Rectal smooth muscle tissue (tissue), 1 donor: ENCODE data around the gene KRTAP9-7.

Experiments used
- H3K27ac ChIP-seq: one replicate; pipeline ENCODE4 v1.7.0; 2013; ENCODE audit warnings: low read depth, low read length, inconsistent platforms
- H3K27me3 ChIP-seq: one replicate; pipeline ENCODE4 v1.7.0; 2013; ENCODE audit warnings: low read length; ENCODE audit not compliant: control insufficient read depth, insufficient read depth
- H3K36me3 ChIP-seq: one replicate; pipeline ENCODE4 v1.7.0; 2013; ENCODE audit warnings: low read length; ENCODE audit not compliant: control insufficient read depth, insufficient read depth
- H3K4me1 ChIP-seq: one replicate; pipeline ENCODE4 v1.7.0; 2013; ENCODE audit warnings: low read length; ENCODE audit not compliant: control insufficient read depth, insufficient read depth
- H3K4me3 ChIP-seq: one replicate; pipeline ENCODE4 v1.7.0; 2013; ENCODE audit warnings: low read length
- H3K9ac ChIP-seq: one replicate; pipeline ENCODE4 v1.7.0; 2013; ENCODE audit warnings: low read length

The KRTAP9-7 gene

DNA sequence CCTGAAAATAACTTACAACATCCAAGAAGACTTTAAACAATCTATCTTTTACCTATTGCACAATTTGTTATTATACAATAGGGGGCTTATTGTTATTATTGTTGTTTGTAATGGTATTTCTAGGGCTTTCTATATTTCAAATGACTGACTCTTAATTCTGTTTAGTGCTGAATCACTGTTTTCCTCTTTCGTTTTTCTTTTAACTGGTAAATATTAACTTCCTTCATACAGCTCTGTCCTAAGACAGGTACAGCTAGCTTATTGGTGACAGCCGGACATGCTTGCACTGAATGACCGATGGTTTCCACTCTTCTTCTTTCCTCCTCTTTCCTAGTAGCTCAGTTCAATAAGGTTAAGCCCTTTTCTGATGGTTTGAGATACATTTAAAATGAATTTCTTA lies 11.6 kb downstream of the KRTAP9-7 start:
- no peaks in the 10 kb centered on the region for H3K27me3 ChIP-seq
- H3K27ac ChIP-seq: no peak overlapping the region
- H3K4me3 ChIP-seq: no peak overlapping the region
- H3K36me3 ChIP-seq: no peaks in the 10 kb centered on the region
- H3K4me1 ChIP-seq: no peaks in the 10 kb centered on the region
- H3K9ac ChIP-seq: no peak overlapping the region

DNA sequence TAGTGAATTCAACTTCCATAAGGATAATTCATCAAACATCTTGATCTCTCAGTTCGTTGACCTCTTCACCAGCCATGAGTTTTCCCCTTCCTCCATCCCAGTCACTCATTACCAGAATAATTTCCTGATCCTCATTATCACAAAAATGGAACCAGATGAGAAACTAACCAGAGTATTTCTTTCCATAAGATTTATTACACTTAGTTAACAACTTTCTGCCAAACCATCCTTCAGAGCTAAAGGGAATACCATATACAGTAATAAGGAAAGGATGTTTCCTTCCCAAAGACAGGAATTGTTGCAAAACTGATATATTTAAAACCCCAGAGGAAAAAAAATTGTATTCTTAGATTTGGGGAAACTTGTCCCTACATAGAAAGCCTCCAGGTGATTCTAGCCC lies 18.5 kb downstream of the KRTAP9-7 start:
- H3K27ac ChIP-seq: no peak overlapping the region
- no peaks in the 10 kb centered on the region for H3K36me3 ChIP-seq
- H3K27me3 ChIP-seq: no peaks in the 10 kb centered on the region
- no peaks in the 10 kb centered on the region for H3K4me1 ChIP-seq
- no peak overlapping the region for H3K4me3 ChIP-seq
- H3K9ac ChIP-seq: no peak overlapping the region

DNA sequence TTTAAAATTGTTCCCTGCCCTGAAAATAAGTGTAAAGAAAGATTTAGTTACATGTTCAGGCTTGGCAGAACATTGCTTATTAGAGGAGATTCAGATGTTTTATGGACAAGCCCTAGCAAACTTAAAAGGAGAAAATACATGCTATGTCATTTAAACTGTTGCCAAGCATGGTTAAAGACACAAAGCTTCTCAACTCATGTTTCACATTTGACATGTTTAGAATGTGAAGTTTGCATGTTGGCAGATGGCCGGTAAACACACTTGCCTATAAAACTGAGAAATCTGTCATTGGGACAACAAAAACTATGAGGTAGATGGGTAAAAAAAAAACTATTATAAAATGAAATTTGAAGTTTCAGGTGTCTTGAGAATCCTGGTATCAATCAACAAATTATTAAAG lies 21.3 kb downstream of the KRTAP9-7 start:
- Histone ChIP-seq H3K27me3 (no peaks in the 10 kb centered on the region), H3K27ac (no peak overlapping the region), H3K4me1 (no peaks in the 10 kb centered on the region), H3K4me3 (no peak overlapping the region), H3K9ac (no peak overlapping the region), H3K36me3 (no peaks in the 10 kb centered on the region)

DNA sequence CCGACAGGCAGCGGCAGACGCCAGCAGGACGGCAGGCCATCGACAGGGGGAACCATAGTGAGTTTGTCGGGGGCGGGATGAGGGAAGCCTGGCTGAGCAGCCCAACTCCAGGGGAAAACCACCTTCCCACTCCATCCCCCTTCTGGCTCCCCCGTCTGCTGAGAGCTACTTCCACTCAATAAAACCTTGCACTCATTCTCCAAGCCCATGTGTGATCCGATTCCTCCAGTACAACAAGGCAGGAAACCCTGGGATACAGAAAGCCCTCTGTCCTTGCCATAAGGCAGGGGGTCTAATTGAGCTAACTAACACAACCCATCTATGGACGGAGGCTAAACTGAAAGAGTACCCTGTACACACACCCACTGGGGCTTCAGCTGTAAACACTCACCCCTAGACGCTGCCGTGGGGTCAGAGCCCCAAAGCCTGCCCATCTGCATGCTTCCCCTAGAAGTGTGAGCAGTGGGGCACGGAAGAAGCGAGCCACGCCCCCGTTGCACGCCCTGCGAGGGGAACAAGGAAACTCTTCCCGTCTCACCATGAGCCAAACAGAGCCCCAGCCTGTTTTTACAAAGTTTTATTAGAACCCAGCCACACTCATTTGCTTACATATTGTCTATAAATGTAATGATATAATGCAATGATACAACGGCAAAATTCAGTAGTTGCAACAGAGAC lies 23.1 kb downstream of the KRTAP9-7 start:
- H3K27me3 ChIP-seq: no peaks in the 10 kb centered on the region
- no peaks in the 10 kb centered on the region for H3K4me1 ChIP-seq
- H3K9ac ChIP-seq: no peak overlapping the region
- H3K4me3 ChIP-seq: no peak overlapping the region
- no peak overlapping the region for H3K27ac ChIP-seq
- H3K36me3 ChIP-seq: no peaks in the 10 kb centered on the region

DNA sequence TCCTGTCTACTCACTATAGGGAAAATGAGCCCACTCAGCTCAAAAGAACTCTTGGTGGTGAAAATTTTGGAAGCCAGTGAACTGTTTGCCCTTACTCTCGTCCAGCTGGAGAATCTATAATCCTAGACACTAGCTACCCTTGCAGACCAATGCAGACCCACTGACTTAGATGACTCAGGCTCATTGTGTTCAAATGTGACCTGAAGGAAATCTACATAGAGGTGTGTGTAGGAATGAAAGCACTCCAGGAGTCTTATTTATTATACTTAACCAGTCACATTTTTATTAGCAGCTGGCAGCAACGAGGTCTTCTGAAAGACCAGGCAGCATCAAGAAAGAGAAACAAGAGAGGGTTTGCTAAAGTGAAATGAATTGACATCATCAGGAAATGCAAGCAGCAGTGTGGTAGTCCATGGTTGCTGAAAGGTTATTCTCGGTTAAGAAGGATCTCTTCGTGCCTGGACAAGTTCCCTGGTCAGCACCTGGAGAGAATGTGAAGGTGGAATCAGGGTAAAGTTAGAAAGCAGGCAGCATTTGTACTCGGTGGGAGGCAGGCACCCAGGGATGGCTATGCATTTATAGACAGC lies 25.8 kb downstream of the KRTAP9-7 start:
- no peaks in the 10 kb centered on the region for H3K27me3 ChIP-seq
- no peak overlapping the region for H3K9ac ChIP-seq
- no peaks in the 10 kb centered on the region for H3K36me3 ChIP-seq
- no peak overlapping the region for H3K27ac ChIP-seq
- H3K4me3 ChIP-seq: no peak overlapping the region
- no peaks in the 10 kb centered on the region for H3K4me1 ChIP-seq

DNA sequence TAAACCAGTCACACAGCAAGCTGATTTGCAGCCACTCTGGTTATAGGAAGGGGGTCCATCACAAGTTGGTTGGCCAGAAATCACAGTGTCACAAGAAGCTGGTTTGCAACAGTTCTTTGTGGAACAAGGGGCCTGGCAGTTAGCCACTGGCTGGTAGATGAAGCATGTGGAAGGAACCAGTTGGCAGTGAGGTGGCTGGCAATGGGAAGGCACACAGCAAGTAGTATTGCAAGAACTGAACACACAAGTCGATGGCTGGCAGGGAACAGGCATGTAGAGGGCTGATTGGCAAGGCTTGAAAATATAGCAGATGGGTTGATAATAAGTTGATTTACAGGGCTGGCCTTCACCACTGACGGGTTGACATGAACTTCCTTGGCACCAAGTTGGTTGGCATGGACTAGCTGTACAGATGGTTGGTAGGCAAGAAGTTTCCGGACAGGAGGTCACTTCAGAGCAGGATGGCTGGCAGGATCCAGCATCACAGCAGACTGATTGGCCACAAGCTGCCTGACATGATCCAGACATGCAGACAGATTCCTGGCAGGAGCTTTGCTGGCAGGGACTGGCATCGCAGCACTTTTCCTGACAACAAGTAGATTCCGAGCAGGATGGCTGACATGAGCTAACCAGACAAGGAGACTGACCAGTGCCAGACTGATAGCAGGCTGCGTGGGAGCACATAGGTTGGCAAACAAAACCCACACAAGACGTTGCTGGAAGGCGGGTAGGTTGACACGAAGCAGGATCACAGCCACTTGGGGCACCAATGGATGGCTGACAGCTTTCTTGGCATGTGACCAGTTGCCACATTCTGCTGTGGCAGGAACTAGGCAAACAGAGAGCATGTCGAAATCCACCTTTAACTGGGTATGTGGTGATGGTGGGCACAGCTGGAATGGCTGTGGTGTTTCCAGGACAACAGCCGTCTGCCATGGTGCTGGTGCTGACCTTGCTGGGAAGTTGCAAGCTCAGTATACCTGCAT lies 26.7 kb downstream of the KRTAP9-7 start, which contains the start of gene KRTAP29-1:
Gene KRTAP29-1, minus strand, starts transcription at position 936 of the 986 bp plus-strand sequence. Its CDS starts 0 bp downstream, at position 936.
- Histone ChIP-seq H3K36me3 (no peaks in the 10 kb centered on the region), H3K27ac (no peak within 1 kb of the TSS), H3K4me3 (no peak within 1 kb of the TSS), H3K4me1 (no peaks in the 10 kb centered on the region), H3K27me3 (no peaks in the 10 kb centered on the region), H3K9ac (no peak within 1 kb of the TSS)

DNA sequence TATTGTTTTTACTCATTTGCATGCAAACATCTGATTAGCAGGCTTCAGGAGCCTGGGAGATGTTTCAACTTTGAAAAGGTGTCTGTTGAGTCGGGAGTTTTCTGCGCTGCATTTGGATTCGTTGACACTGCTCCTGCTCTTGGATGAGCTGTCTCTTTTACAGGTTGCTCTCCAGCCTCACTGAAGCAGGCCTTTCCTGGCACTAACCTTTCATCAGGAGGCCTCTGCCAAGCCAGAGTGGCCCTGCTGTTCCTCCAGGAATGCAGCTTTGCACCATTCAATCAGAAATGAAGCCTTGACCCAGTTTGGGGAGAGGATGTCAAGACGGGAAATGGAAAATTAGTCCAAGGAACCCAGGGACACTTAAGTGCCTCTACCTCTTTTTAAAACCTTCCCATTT lies 27.5 kb downstream of the KRTAP9-7 start:
- no peak overlapping the region for H3K27ac ChIP-seq
- no peaks in the 10 kb centered on the region for H3K27me3 ChIP-seq
- no peaks in the 10 kb centered on the region for H3K4me1 ChIP-seq
- H3K4me3 ChIP-seq: no peak overlapping the region
- H3K36me3 ChIP-seq: no peaks in the 10 kb centered on the region
- no peak overlapping the region for H3K9ac ChIP-seq

DNA sequence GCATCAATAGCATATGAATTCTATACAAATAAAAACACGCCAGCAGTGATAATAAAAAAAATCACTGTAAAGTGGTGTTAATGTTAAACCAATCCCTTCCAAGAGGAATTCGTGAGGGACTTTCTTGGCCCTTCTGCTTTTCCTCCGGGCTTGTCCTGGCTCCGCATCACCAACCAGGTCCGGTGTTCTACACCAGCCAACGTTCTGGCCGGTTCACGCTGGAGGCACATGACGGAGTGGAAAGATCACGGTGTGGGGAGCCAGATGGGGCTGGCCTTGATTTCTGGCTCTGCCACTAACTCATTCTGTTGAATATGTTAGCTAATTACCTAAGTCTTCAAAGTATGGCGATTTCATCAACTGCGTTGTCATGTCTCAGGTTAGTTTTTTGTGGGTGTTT lies 28.6 kb downstream of the KRTAP9-7 start:
- no peak overlapping the region for H3K27ac ChIP-seq
- no peaks in the 10 kb centered on the region for H3K4me1 ChIP-seq
- no peak overlapping the region for H3K4me3 ChIP-seq
- no peak overlapping the region for H3K9ac ChIP-seq
- no peaks in the 10 kb centered on the region for H3K27me3 ChIP-seq
- no peaks in the 10 kb centered on the region for H3K36me3 ChIP-seq

DNA sequence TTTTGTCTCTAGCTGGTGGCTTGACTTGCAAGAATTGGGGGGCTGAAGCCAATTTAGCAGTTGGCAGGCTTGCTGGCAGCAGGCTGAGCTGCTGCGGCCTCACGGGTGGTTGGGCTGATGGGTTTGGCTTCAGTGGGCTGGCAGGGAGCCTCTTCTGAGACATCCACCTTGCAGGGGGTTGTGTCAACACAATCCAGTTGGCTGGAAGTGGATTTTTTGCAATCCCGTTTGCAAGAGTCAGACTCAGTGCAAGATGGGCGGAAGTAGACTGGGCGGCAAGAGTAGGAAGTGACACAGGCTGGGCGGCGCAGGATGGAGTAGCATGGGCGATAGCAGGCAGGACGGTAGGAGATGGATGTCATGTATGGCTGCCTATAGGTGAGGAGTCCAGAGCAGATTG lies 32.1 kb downstream of the KRTAP9-7 start:
- Histone ChIP-seq H3K27me3 (no peaks in the 10 kb centered on the region), H3K36me3 (no peaks in the 10 kb centered on the region), H3K9ac (no peak overlapping the region), H3K27ac (no peak overlapping the region), H3K4me1 (no peaks in the 10 kb centered on the region), H3K4me3 (no peak overlapping the region)

DNA sequence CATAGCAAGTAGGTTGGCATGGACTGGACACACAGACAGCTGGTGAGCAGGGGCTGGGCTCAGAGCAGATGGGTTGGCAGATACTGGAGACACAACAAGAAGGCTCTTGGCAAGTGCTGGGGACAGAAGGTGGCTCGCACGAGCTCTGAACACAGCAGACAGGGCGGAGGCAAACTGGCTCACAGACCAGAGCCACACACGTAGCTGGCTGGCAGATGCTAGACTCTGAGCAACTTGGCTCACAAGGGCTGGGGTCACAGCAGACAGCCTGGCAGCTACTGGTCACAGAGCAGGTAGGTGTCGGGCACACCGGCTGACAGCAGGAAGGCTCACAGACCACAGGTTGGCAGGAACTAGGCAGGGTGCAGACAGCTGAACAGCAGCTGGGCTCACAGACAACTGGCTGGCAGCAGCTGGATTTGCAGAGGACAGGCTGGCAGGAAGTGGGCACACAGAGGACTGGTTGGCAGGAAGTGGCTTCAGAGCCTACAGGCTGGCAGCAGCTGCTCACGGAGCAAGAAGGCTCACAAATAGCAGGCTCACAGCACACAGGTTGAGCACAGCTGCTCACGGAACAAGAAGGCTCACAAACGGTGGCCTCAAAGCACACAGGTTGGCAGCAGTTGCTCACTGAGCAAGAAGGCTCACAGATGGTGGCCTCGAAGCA lies 32.9 kb downstream of the KRTAP9-7 start:
- Histone ChIP-seq H3K27me3 (no peaks in the 10 kb centered on the region), H3K36me3 (no peaks in the 10 kb centered on the region), H3K9ac (no peak overlapping the region), H3K4me1 (no peaks in the 10 kb centered on the region), H3K4me3 (no peak overlapping the region), H3K27ac (no peak overlapping the region)

DNA sequence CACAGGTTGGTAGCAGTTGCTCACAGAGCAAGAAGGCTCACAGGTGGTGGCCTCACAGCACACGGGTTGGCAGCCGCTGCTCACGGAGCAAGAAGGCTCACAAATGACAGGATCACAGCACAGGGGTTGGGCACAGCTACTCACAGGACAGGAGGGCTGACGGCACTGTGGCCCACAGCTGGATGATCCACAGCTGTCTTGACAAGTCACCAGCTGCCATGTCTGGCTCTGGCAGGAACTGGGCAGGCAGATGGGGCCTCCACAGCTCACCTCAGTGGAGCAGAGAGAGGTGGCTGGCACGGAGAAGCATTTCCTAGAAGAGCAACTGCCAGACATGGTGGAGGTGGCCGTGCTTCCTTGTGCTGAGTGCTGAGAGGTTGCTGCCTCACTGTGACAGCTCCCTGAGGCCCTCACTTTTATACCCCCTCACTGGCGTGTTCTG lies 33.4 kb downstream of the KRTAP9-7 start, which contains the start of gene KRTAP16-1:
Gene KRTAP16-1, minus strand, starts transcription at position 392 of the 442 bp plus-strand sequence. Its CDS starts 56 bp downstream, at position 336.
- H3K4me3 ChIP-seq: no peak within 1 kb of the TSS
- no peak within 1 kb of the TSS for H3K27ac ChIP-seq
- H3K36me3 ChIP-seq: no peaks in the 10 kb centered on the region
- H3K27me3 ChIP-seq: no peaks in the 10 kb centered on the region
- H3K9ac ChIP-seq: no peak within 1 kb of the TSS
- no peaks in the 10 kb centered on the region for H3K4me1 ChIP-seq

DNA sequence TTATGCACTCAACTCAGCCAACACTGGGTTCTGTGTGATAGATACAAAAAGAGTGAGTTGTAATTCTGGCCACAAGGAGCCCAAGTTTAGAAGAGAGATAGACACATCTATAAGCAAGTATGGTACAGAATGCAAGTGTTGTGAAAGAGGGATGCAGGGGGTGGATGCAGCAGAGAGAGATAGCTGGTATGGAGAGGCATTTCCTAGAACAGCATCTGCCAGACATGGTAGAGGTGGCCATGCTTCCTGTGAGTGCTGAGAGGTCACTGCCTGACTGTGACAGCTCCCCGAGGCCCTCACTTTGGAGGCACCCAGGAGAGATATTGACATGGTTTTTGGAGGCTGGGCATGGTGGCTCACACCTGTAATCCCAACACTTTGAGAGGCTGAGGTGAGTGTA lies 35.6 kb downstream of the KRTAP9-7 start:
- Histone ChIP-seq H3K27ac (no peak overlapping the region), H3K27me3 (no peaks in the 10 kb centered on the region), H3K4me1 (no peaks in the 10 kb centered on the region), H3K4me3 (no peak overlapping the region), H3K9ac (no peak overlapping the region), H3K36me3 (no peaks in the 10 kb centered on the region)
